Neural progenitor cell (in vitro differentiated cells): Measurements from ENCODE around the gene FAM78B. TPM values are rescaled to one million over a fixed set of nuclear protein-coding genes. Genes with fewer than 3 reads are reported as not detected.

Source experiments
- DNase-seq: peaks from one replicate; pipeline ENCODE4 v3.0.0-alpha.2; 2016; ENCODE audit warnings: low spot score
- H2AFZ ChIP-seq: fragments of 200-600 bp; sonication (generic); replicated peaks from 2 replicates; pipeline ENCODE4 v1.6.1; 2016; ENCODE audit warnings: antibody characterized with exemption
- H3F3A ChIP-seq: fragments of 200-600 bp; sonication (generic); 2 replicates; pipeline ENCODE4 v1.6.1; 2016; ENCODE audit warnings: antibody characterized with exemption, low read depth
- H3K27ac ChIP-seq: fragments of 200-600 bp; sonication (generic); 2 replicates; pipeline ENCODE4 v1.5.1; 2016; ENCODE audit warnings: mild to moderate bottlenecking
- H3K27me3 ChIP-seq: fragments of 200-600 bp; sonication (generic); 2 replicates; pipeline ENCODE4 v1.6.1; 2016; ENCODE audit warnings: mild to moderate bottlenecking, moderate library complexity
- H3K36me3 ChIP-seq: fragments of 200-600 bp; sonication (generic); 2 replicates; pipeline ENCODE4 v1.5.1; 2016
- H3K4me1 ChIP-seq: fragments of 200-600 bp; sonication (generic); 2 replicates; pipeline ENCODE4 v1.6.1; 2016; ENCODE audit warnings: mixed run types
- H3K4me2 ChIP-seq: fragments of 200-600 bp; sonication (generic); 2 replicates; pipeline ENCODE4 v1.6.1; 2016
- H3K4me3 ChIP-seq: fragments of 200-600 bp; sonication (generic); 2 replicates; pipeline ENCODE4 v1.5.1; 2016
- H3K79me2 ChIP-seq: fragments of 200-600 bp; sonication (generic); 2 replicates; pipeline ENCODE4 v1.6.1; 2016; ENCODE audit warnings: low read depth
- H3K9ac ChIP-seq: fragments of 200-600 bp; sonication (generic); 2 replicates; pipeline ENCODE4 v1.6.1; 2016
- H3K9me3 ChIP-seq: fragments of 200-600 bp; sonication (generic); 2 replicates; pipeline ENCODE4 v1.5.1; 2016; ENCODE audit warnings: low read depth
- H4K20me1 ChIP-seq: fragments of 200-600 bp; sonication (generic); 2 replicates; pipeline ENCODE4 v1.6.1; 2016; ENCODE audit warnings: low read depth
- H3K27ac Mint-ChIP-seq: 3 replicates; pipeline ENCODE4 v1.8.0; 2021; ENCODE audit warnings: mixed read lengths
- H3K27me3 Mint-ChIP-seq: 2 replicates; pipeline ENCODE4 v1.8.0; 2022; ENCODE audit warnings: low read depth, mild to moderate bottlenecking, inconsistent platforms, moderate library complexity, mixed read lengths; ENCODE audit not compliant: insufficient read depth
- H3K36me3 Mint-ChIP-seq: 3 replicates; pipeline ENCODE4 v1.8.0; 2021; ENCODE audit warnings: mixed read lengths
- H3K4me1 Mint-ChIP-seq: 3 replicates; pipeline ENCODE4 v1.8.0; 2021; ENCODE audit warnings: mixed read lengths
- H3K4me3 Mint-ChIP-seq: 3 replicates; pipeline ENCODE4 v1.8.0; 2021; ENCODE audit warnings: mild to moderate bottlenecking, moderate library complexity, mixed read lengths
- H3K9me3 Mint-ChIP-seq: 3 replicates; pipeline ENCODE4 v1.8.0; 2020; ENCODE audit warnings: mixed read lengths
- CTCF ChIP-seq: fragments of 200-600 bp; sonication (generic); IDR thresholded peaks from 2 replicates; pipeline ENCODE4 v1.5.1; 2017; ENCODE audit warnings: antibody characterized with exemption, mild to moderate bottlenecking
- EZH2 ChIP-seq: fragments of 200-600 bp; sonication (generic); IDR thresholded peaks from 2 replicates; pipeline ENCODE4 v1.6.1; 2017; ENCODE audit warnings: antibody characterized with exemption, mild to moderate bottlenecking, moderate library complexity
- EZH2phosphoT487 ChIP-seq: fragments of 200-600 bp; sonication (generic); IDR thresholded peaks from 2 replicates; pipeline ENCODE4 v1.6.1; 2017; ENCODE audit warnings: antibody characterized with exemption
- total RNA-seq: library from RNA; depleted of rRNA; stranded (reverse); fragments of >200 nt; gene quantifications from 2 replicates; pipeline ENCODE4 v1.2.3, GENCODE V29; 2015; ENCODE audit warnings: low replicate concordance

The FAM78B gene
- total RNA-seq, 1 donor from 2014 or later, result not detected

- no peak overlapping the region for H3K4me2 ChIP-seq
- H3K79me2 ChIP-seq, result no peaks in the 10 kb centered on the region
- H2AFZ ChIP-seq, result no peak overlapping the region
- peaks cover 6% of the 10 kb centered on the region for H3K4me1 ChIP-seq
- no peak for DNase-seq
- no peak overlapping the region for H3K27ac ChIP-seq
- Mint-ChIP-seq H3K27me3 (peaks cover 31% of the 10 kb centered on the region), H3K27ac (no peak overlapping the region), H3K4me3 (no peak overlapping the region), H3K9me3 (no peaks in the 10 kb centered on the region), H3K36me3 (no peaks in the 10 kb centered on the region), H3K4me1 (peaks cover 7% of the 10 kb centered on the region)
- no peaks in the 10 kb centered on the region for H3K9me3 ChIP-seq
- peaks cover 15% of the 10 kb centered on the region for H3F3A ChIP-seq
- peaks cover 9% of the 10 kb centered on the region for H4K20me1 ChIP-seq
- no peak overlapping the region for H3K4me3 ChIP-seq
- TF ChIP-seq EZH2 (no peak), EZH2phosphoT487 (no peak), CTCF (no peak)
- H3K9ac ChIP-seq, result no peak overlapping the region
- H3K27me3 ChIP-seq, result peaks cover 40% of the 10 kb centered on the region
- H3K36me3 ChIP-seq, result no peaks in the 10 kb centered on the region
Observed at GRCh38 chr1:166170075-166170474, 3.3 kb upstream of the FAM78B start.

GRCh38 chr1:166169182-166169581, 2.4 kb upstream of the FAM78B start:
- Mint-ChIP-seq H3K36me3 (no peaks in the 10 kb centered on the region), H3K4me1 (peaks cover 9% of the 10 kb centered on the region), H3K9me3 (no peaks in the 10 kb centered on the region), H3K27me3 (peaks cover 39% of the 10 kb centered on the region), H3K4me3 (no peak overlapping the region), H3K27ac (no peak overlapping the region)
- TF ChIP-seq CTCF (no peak), EZH2phosphoT487 (no peak), EZH2 (no peak)
- no peak overlapping the region for H2AFZ ChIP-seq
- peaks cover 15% of the 10 kb centered on the region for H4K20me1 ChIP-seq
- DNase-seq, result no peak
- no peaks in the 10 kb centered on the region for H3K36me3 ChIP-seq
- H3K79me2 ChIP-seq, result no peaks in the 10 kb centered on the region
- peaks cover 10% of the 10 kb centered on the region for H3K4me1 ChIP-seq
- H3K9me3 ChIP-seq, result no peaks in the 10 kb centered on the region
- no peak overlapping the region for H3K27ac ChIP-seq
- H3K4me3 ChIP-seq, result no peak overlapping the region
- peaks cover 19% of the 10 kb centered on the region for H3F3A ChIP-seq
- peaks cover 49% of the 10 kb centered on the region for H3K27me3 ChIP-seq
- no peak overlapping the region for H3K9ac ChIP-seq
- H3K4me2 ChIP-seq, result no peak overlapping the region

GRCh38 chr1:166167572-166167925, 748 bp upstream of the FAM78B start:
- DNase-seq, result no peak
- H3K9ac ChIP-seq, result no peak overlapping the region
- no peaks in the 10 kb centered on the region for H3K36me3 ChIP-seq
- H3K4me1 ChIP-seq, result peaks cover 10% of the 10 kb centered on the region
- Mint-ChIP-seq H3K4me1 (peaks cover 9% of the 10 kb centered on the region), H3K4me3 (peak overlapping the region; percentile 84), H3K9me3 (no peaks in the 10 kb centered on the region), H3K27ac (no peak overlapping the region), H3K36me3 (no peaks in the 10 kb centered on the region), H3K27me3 (peaks cover 47% of the 10 kb centered on the region)
- H3K79me2 ChIP-seq, result no peaks in the 10 kb centered on the region
- peak overlapping the region; percentile 69 for H3K4me2 ChIP-seq
- H3K27me3 ChIP-seq, result peaks cover 66% of the 10 kb centered on the region
- no peak overlapping the region for H2AFZ ChIP-seq
- peaks cover 19% of the 10 kb centered on the region for H3F3A ChIP-seq
- TF ChIP-seq EZH2 (no peak), CTCF (no peak), EZH2phosphoT487 (no peak)
- no peak overlapping the region for H3K27ac ChIP-seq
- peak overlapping the region; percentile 65 for H3K4me3 ChIP-seq
- no peaks in the 10 kb centered on the region for H3K9me3 ChIP-seq
- peaks cover 19% of the 10 kb centered on the region for H4K20me1 ChIP-seq
